AG04450 (cell line): Measurements from ENCODE around the gene TESK2. TPM values are rescaled to one million over a fixed set of nuclear protein-coding genes. Genes with fewer than 3 reads are reported as not detected.

ENCODE experiments used
- CTCF ChIA-PET: fragments of 300-600, 350-600 bp; formaldehyde crosslinking; extraction: SDS; loops from one replicate; lab custom pipeline; 2022; ENCODE audit warnings: antibody characterized with exemption, inconsistent platforms; lab: Charles Lee
- POLR2A ChIA-PET: fragments of 350-600 bp; formaldehyde crosslinking; extraction: SDS; loops from one replicate; lab custom pipeline; 2021; ENCODE audit warnings: antibody characterized with exemption, inconsistent platforms; lab: Yijun Ruan, JAX
- DNase-seq: peaks from one replicate; pipeline ENCODE4 v3.0.0-alpha.2; 2011; ENCODE audit warnings: low read depth, low spot score
- H3K27ac ChIP-seq: one replicate; pipeline ENCODE4 v1.5.1; 2012; ENCODE audit warnings: low read depth, low read length, control low read depth
- H3K27me3 ChIP-seq: one replicate; pipeline ENCODE4 v1.6.0; 2012; ENCODE audit warnings: low read length; ENCODE audit not compliant: control insufficient read depth, insufficient read depth
- H3K4me3 ChIP-seq: 2 replicates; pipeline ENCODE4 v1.5.1; 2011; ENCODE audit warnings: mild to moderate bottlenecking, low read depth, low read length, control low read depth
- H3K9me3 ChIP-seq: 2 replicates; pipeline ENCODE4 v1.5.1; 2012; ENCODE audit warnings: low read length; ENCODE audit not compliant: control insufficient read depth, insufficient read depth
- polyA plus RNA-seq: library from polyadenylated mRNA; depleted of rRNA; stranded (reverse); fragments of >200 nt; gene quantifications from 2 replicates; pipeline ENCODE4 v1.2.3, GENCODE V29; 2011
- TF ChIP-seq, protein P1 (sequence below): IDR thresholded peaks from 2 replicates; pipeline ENCODE4 v1.5.1; 2011; ENCODE audit warnings: low read depth, low read length, control low read depth, inconsistent platforms

TESK2 gene
- polyA plus RNA-seq, 1 experiment = 2.6 TPM

DNA sequence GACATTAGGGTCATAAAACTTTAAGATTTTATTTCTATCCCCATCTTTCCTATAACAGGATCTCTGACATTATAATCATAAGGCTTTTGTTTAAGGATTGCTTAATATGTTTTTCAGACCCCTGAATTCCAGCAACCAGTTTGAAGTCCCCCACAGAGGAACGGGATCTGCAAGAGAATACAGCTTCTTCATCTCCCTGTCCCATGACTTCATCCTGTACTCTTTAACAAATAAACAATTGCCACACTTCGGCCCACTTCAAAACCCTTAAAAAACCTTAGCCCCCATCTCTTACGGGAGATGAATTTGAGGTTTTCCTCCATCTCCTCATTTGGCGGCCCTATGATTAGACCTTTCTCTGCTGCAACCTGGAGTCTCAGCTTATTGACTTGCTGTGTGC is 35.8 kb downstream of the TESK2 start:
- Histone ChIP-seq H3K4me3 (no peak overlapping the region), H3K27me3 (no peaks in the 10 kb centered on the region), H3K9me3 (no peaks in the 10 kb centered on the region), H3K27ac (no peak overlapping the region)
- no peak for DNase-seq
- TF ChIP-seq, protein P1, sequence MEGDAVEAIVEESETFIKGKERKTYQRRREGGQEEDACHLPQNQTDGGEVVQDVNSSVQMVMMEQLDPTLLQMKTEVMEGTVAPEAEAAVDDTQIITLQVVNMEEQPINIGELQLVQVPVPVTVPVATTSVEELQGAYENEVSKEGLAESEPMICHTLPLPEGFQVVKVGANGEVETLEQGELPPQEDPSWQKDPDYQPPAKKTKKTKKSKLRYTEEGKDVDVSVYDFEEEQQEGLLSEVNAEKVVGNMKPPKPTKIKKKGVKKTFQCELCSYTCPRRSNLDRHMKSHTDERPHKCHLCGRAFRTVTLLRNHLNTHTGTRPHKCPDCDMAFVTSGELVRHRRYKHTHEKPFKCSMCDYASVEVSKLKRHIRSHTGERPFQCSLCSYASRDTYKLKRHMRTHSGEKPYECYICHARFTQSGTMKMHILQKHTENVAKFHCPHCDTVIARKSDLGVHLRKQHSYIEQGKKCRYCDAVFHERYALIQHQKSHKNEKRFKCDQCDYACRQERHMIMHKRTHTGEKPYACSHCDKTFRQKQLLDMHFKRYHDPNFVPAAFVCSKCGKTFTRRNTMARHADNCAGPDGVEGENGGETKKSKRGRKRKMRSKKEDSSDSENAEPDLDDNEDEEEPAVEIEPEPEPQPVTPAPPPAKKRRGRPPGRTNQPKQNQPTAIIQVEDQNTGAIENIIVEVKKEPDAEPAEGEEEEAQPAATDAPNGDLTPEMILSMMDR = no peak
- ChIA-PET POLR2A (no interaction called here), CTCF (interaction anchor here (0.6 kb wide), 1 partner anchor 152 kb away, joined by 3 read pairs; no protein-coding TSS in a partner anchor)

DNA sequence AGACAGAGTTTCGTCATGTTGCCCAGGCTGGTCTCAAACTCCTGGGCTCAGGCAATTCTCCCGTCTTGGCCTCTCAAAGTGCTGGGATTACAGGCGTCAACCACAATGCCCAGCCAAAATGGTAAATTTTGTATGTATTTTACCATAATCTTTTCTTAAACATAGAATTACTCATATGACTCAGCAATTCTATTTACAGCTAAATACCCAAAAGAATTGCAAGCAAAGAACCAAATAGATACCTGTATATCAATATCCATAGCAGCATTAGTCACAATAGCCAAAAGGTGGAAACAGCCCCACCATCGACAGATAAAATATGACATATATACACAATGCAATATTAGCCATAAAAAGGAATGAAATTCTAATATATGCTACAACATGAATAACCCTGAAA is 36.5 kb downstream of the TESK2 start:
- POLR2A ChIA-PET = no interaction called here
- DNase-seq = no peak
- TF ChIP-seq, protein P1 = no peak
- H3K4me3 ChIP-seq = no peak overlapping the region
- H3K27ac ChIP-seq = no peak overlapping the region
- no peaks in the 10 kb centered on the region for H3K9me3 ChIP-seq
- no peaks in the 10 kb centered on the region for H3K27me3 ChIP-seq
- CTCF ChIA-PET = no interaction called here

DNA sequence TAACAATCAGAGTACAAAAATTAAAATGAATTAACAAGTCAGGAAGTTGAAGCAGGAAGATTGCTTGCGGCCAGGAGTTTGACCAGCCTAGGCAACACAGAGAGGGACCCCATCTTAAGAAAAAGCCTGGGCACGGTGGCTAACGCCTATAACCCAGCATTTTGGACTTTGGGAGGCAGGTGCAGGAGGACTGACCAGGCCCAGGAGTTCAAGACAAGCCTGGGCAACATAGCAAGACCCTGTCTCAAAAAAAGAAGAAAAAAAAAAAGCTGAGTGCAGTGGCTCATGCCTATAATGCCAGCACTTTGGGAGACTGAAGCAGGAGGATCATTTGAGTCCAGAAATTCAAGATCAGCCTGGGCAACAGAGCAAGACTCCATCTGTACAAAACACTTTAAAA is 38.5 kb downstream of the TESK2 start:
- ChIA-PET POLR2A (no interaction called here), CTCF (interaction anchor here (0.7 kb wide), 1 partner anchor 438 kb away, joined by 7 read pairs; no protein-coding TSS in a partner anchor)
- H3K4me3 ChIP-seq = no peak overlapping the region
- H3K27me3 ChIP-seq = no peaks in the 10 kb centered on the region
- no peak overlapping the region for H3K27ac ChIP-seq
- TF ChIP-seq, protein P1 = no peak
- H3K9me3 ChIP-seq = no peaks in the 10 kb centered on the region
- DNase-seq = no peak

DNA sequence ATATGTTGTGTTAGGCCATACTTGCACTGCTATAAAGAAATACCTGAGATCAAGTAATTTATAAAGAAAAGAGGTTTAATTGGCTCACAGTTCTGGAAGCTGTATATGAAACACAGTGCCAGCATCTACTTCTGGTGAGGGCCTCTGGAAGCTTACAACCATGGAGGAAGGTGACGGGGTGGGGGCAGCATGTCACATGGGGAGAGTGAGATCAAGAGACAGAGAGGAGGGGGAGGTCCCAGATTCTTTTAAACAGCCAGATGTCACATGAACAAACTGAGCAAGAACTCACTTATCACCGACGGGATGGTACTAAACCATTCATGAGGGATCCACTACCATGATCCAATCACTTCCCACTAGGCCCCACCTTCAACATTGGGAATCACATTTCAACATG is 42.6 kb downstream of the TESK2 start:
- CTCF ChIA-PET = interaction anchor here (0.7 kb wide), 1 partner anchor 959 kb away, joined by 3 read pairs; no protein-coding TSS in a partner anchor
- Histone ChIP-seq H3K4me3 (no peak overlapping the region), H3K9me3 (no peaks in the 10 kb centered on the region), H3K27ac (no peak overlapping the region), H3K27me3 (no peaks in the 10 kb centered on the region)
- TF ChIP-seq, protein P1 = no peak
- POLR2A ChIA-PET = no interaction called here
- DNase-seq = no peak

DNA sequence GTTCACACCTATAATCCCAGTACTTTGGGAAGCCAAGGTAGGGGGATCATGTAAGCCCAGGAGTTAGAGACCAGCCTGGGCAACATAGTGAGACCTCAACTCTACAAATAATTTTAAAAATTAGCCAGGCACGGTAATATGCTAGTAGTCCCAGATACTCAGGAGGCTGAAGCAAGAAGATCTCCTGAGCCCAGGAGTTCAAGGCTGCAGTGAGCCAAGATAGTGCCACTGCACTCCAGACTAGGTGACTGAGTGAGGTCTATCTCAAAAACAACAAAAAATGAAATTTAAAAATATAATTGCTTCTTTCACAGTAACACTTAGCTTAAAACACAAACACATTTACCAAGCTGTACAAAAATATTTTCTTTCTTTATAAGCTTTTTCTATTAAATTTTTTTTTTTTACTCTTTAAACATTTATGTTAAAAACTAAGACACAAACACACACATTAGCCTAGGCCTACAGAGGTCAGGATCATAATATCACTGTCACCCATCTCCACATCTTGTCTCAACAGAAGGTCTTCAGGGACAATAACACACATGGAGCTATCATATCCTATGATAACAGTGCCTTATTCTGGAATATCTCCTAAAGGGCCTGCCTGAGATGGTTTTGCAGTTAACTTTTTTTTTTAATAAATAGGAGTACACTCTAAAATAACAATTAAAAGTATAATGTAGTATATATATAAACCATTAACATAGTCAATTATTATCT is 43.9 kb downstream of the TESK2 start:
- TF ChIP-seq, protein P1 = no peak
- no peaks in the 10 kb centered on the region for H3K27me3 ChIP-seq

More for the DNA sequence above, 43.9 kb downstream of the TESK2 start:
- no peak for DNase-seq
- H3K4me3 ChIP-seq = no peak overlapping the region
- H3K27ac ChIP-seq = no peak overlapping the region
- CTCF ChIA-PET = interaction anchor here (1.3 kb wide), 1 partner anchor 46 kb away, joined by 5 read pairs; no protein-coding TSS in a partner anchor
- POLR2A ChIA-PET = interaction anchor here (0.9 kb wide), 1 partner anchor 104 kb away, joined by 3 read pairs; the partner anchor contains the start of gene AKR1A1
- no peaks in the 10 kb centered on the region for H3K9me3 ChIP-seq
